HuH-7.5 (cell line): ENCODE data around the gene TANGO2.

ENCODE experiments used
- DNase-seq: peaks from one replicate; pipeline ENCODE4 v3.0.0; 2011; ENCODE audit warnings: low spot score

TANGO2 gene

GRCh38 chr22:20087319-20088262 lies 66.7 kb downstream of the TANGO2 start:
- no peak for DNase-seq

- DNase-seq = no peak
Observed at GRCh38 chr22:20088263-20088648, 67.3 kb downstream of the TANGO2 start.

- DNase-seq = no peak
Observed at GRCh38 chr22:20089226-20089976, 68.5 kb downstream of the TANGO2 start.

- DNase-seq = no peak
Observed at GRCh38 chr22:20089977-20090729, 69.2 kb downstream of the TANGO2 start.

- no peak for DNase-seq
Observed at GRCh38 chr22:20090730-20091240, 69.9 kb downstream of the TANGO2 start.

GRCh38 chr22:20091690-20092476 lies 71.0 kb downstream of the TANGO2 start:
- no peak for DNase-seq

- DNase-seq = no peak
Observed at GRCh38 chr22:20092477-20092854, 71.6 kb downstream of the TANGO2 start.

- no peak for DNase-seq
Observed at GRCh38 chr22:20093418-20094196, 72.7 kb downstream of the TANGO2 start.

GRCh38 chr22:20094197-20094807 lies 73.4 kb downstream of the TANGO2 start:
- no peak for DNase-seq

GRCh38 chr22:20095521-20095920 lies 74.6 kb downstream of the TANGO2 start:
- no peak for DNase-seq

- DNase-seq = no peak
Observed at GRCh38 chr22:20096574-20097420, 75.9 kb downstream of the TANGO2 start.

GRCh38 chr22:20099099-20099711 lies 78.3 kb downstream of the TANGO2 start:
- no peak for DNase-seq

- no peak for DNase-seq
Observed at GRCh38 chr22:20101638-20102037, 80.7 kb downstream of the TANGO2 start.

GRCh38 chr22:20102203-20102780 lies 81.4 kb downstream of the TANGO2 start:
- DNase-seq = no peak

GRCh38 chr22:20105456-20106204 lies 84.7 kb downstream of the TANGO2 start:
- DNase-seq = no peak

GRCh38 chr22:20106205-20106848 lies 85.4 kb downstream of the TANGO2 start:
- no peak for DNase-seq

- no peak for DNase-seq
Observed at GRCh38 chr22:20106849-20107237, 85.9 kb downstream of the TANGO2 start.
